ENCODE measurements around the gene RAB3IL1.

DNA sequence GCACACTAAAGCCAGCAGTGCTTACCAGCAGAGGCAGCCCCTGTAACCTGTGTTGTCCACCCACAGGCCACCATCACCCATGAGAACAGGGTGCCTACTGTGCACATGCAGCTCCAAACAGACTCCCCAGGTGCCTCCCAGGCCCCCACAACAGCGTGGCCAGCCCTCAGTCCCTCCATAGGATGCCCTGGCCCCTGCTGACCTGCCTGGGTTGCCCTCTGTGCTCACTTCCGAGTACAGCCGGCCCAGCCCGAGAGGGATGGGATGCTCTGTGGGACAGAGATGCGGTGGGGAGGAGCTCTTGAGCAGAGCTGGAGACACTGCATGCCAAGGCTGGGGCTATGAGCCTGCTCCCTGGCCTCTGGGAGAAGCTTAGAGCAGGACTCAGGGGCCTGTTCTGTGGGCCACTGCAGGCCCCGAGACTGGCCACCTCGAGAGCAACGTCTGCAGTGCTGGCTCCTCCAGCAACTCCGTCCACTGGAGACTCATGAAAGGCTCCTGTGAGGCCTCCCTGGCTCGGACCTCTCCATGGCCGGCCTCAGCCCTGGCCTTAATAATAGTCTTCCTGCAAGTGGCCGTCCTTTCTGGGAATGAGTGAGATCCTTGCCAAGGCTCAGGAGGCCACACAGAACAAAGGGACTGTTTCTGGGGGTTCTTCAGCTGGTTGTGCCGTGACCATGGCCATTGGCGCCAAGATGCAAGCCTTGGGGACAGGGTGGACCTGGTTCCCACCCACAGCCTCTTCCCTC, 62.2 kb downstream of the RAB3IL1 start:
- TF ChIP-seq, protein P1, sequence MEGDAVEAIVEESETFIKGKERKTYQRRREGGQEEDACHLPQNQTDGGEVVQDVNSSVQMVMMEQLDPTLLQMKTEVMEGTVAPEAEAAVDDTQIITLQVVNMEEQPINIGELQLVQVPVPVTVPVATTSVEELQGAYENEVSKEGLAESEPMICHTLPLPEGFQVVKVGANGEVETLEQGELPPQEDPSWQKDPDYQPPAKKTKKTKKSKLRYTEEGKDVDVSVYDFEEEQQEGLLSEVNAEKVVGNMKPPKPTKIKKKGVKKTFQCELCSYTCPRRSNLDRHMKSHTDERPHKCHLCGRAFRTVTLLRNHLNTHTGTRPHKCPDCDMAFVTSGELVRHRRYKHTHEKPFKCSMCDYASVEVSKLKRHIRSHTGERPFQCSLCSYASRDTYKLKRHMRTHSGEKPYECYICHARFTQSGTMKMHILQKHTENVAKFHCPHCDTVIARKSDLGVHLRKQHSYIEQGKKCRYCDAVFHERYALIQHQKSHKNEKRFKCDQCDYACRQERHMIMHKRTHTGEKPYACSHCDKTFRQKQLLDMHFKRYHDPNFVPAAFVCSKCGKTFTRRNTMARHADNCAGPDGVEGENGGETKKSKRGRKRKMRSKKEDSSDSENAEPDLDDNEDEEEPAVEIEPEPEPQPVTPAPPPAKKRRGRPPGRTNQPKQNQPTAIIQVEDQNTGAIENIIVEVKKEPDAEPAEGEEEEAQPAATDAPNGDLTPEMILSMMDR (conservative IDR thresholded peaks at IDR 0.05; ENCODE audit: low read depth, low read length), result no peak
- TF ChIP-seq EZH2 (IDR thresholded peaks at IDR 0.05; ENCODE audit: low read length, unreplicated experiment), result no peak
